Cardiac muscle cell (in vitro differentiated cells and primary cell): ENCODE measurements around the gene LIPI. TPM values are rescaled to one million over a fixed set of nuclear protein-coding genes. Genes with fewer than 3 reads are reported as not detected.

Experiments
- DNase-seq, 2 donors: peaks; one replicate each; pipeline versions ENCODE4 v3.0.0 to v3.0.0-alpha.2; 2010 to 2017; ENCODE audit warnings: low read depth in 1 of 2, low spot score in 1 of 2
- H3K27ac ChIP-seq: fragments of 200-600 bp; sonication (generic); 2 replicates; pipeline ENCODE4 v1.5.1; 2016
- H3K27me3 ChIP-seq: fragments of 200-600 bp; sonication (generic); 2 replicates; pipeline ENCODE4 v1.6.0; 2016; ENCODE audit warnings: control low read depth
- H3K36me3 ChIP-seq: fragments of 200-600 bp; sonication (generic); 2 replicates; pipeline ENCODE4 v1.5.1; 2016; ENCODE audit warnings: control low read depth
- H3K4me1 ChIP-seq: fragments of 200-600 bp; sonication (generic); 2 replicates; pipeline ENCODE4 v1.8.1; 2017; ENCODE audit warnings: low read depth, mild to moderate bottlenecking, mixed run types
- H3K4me3 ChIP-seq: fragments of 200-600 bp; sonication (generic); 2 replicates; pipeline ENCODE4 v1.5.1; 2016; ENCODE audit warnings: mild to moderate bottlenecking
- H3K9me3 ChIP-seq: fragments of 200-600 bp; sonication (generic); 2 replicates; pipeline ENCODE4 v1.5.1; 2017; ENCODE audit warnings: low read depth, mild to moderate bottlenecking, control low read depth
- polyA plus RNA-seq: library from polyadenylated mRNA; unstranded; fragments of >200 nt; fragmentation: Nextera tagmentation; extraction: Ambion mirVana; gene quantifications from 2 replicates; pipeline ENCODE4 v1.2.1, GENCODE V29; 2016
- total RNA-seq: library from RNA; depleted of rRNA; stranded (reverse); fragments of >200 nt; gene quantifications from 2 replicates; pipeline ENCODE4 v1.2.3, GENCODE V29; 2016
- TF ChIP-seq, protein P1 (sequence below): IDR thresholded peaks from 2 replicates; pipeline ENCODE4 v1.5.1; 2012; ENCODE audit warnings: low read depth, mild to moderate bottlenecking, low read length

Gene LIPI
- not detected in 2 replicates for total RNA-seq
- not detected in 2 replicates for polyA plus RNA-seq

DNA sequence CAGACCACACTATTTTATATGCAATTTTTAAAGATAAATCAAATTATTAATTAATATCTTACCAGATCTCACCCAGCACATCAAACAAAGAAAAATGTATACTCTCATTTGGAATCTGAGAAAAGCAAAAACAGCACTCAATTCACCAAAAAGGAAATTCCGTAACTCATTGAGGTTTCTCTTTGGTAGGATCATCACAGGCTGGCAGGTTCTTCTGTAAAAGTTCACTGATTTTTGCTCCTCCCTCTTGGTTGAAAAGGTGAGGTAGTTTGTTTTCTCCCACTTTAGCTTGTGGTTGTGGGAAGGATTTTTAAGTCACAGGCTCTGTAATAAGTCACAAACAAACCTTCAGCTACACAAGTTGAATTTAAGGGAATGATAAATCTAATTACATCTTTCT is at the start of gene LIPI:
LIPI (minus strand) TSS at position 218 of the 400 bp plus-strand sequence; CDS start at position 108, 110 bp downstream.
- no peaks in the 10 kb centered on the region for H3K4me1 ChIP-seq
- H3K4me3 ChIP-seq: no peak within 1 kb of the TSS
- H3K27me3 ChIP-seq: no peaks in the 10 kb centered on the region
- H3K9me3 ChIP-seq: no peaks in the 10 kb centered on the region
- TF ChIP-seq, protein P1, sequence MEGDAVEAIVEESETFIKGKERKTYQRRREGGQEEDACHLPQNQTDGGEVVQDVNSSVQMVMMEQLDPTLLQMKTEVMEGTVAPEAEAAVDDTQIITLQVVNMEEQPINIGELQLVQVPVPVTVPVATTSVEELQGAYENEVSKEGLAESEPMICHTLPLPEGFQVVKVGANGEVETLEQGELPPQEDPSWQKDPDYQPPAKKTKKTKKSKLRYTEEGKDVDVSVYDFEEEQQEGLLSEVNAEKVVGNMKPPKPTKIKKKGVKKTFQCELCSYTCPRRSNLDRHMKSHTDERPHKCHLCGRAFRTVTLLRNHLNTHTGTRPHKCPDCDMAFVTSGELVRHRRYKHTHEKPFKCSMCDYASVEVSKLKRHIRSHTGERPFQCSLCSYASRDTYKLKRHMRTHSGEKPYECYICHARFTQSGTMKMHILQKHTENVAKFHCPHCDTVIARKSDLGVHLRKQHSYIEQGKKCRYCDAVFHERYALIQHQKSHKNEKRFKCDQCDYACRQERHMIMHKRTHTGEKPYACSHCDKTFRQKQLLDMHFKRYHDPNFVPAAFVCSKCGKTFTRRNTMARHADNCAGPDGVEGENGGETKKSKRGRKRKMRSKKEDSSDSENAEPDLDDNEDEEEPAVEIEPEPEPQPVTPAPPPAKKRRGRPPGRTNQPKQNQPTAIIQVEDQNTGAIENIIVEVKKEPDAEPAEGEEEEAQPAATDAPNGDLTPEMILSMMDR: no peak
- H3K36me3 ChIP-seq: no peaks in the 10 kb centered on the region
- DNase-seq: no peak
- H3K27ac ChIP-seq: no peak within 1 kb of the TSS

DNA sequence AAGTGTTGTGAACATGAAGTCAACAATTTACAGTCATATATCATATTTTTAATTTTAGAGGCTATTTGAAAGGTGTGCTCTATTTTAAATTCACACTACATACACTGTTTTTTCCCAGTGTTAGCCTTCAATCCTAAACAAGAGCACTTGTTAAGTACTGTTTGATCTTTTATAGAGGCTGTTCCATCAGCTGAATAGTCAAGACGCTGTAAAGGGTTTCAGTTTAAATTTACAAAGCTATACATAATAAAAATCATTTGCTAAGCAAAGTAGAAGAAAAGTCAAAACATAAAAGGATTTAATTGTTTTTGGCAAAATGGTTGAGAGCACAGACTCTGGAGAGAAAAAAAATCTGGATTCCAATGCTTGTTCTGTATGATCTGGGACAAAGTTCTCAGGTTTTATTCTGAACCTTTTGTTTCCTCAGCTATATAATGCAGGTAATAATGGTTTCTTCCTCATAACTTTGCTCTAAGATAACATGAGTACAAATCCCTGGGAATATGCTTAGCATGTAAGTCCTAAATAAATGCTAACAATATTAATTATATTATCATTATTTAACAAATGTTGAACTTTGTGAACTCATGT is 49.5 kb upstream of the LIPI start:
- Histone ChIP-seq H3K27me3 (peaks cover 4% of the 10 kb centered on the region), H3K27ac (no peak overlapping the region), H3K4me1 (no peaks in the 10 kb centered on the region), H3K9me3 (no peaks in the 10 kb centered on the region), H3K36me3 (no peaks in the 10 kb centered on the region), H3K4me3 (no peak overlapping the region)
- TF ChIP-seq, protein P1: no peak
- no peak for DNase-seq

DNA sequence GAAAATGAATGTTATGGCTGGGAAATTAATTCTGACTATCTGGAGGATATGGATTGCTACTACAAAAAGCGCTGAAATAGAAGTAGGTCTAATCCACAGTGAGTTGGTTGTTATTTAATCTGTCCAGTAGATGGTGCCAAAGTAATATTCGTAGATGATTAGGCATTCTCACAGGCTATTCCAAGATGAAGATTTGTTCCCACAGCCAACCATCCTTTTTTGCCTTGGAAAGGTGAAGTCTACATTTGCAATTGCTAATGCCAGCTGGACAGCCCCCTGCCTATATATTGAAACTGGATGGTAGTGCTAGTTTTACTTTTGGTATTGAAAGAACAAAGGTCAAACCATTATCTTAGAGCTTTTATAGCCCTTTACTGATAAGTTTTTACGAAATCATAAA is 49.0 kb upstream of the LIPI start:
- Histone ChIP-seq H3K36me3 (no peaks in the 10 kb centered on the region), H3K27me3 (peaks cover 4% of the 10 kb centered on the region), H3K4me3 (no peak overlapping the region), H3K27ac (no peak overlapping the region), H3K9me3 (no peaks in the 10 kb centered on the region), H3K4me1 (no peaks in the 10 kb centered on the region)
- peak; percentile 66 to 68 for DNase-seq
- TF ChIP-seq, protein P1: peak; percentile 51

DNA sequence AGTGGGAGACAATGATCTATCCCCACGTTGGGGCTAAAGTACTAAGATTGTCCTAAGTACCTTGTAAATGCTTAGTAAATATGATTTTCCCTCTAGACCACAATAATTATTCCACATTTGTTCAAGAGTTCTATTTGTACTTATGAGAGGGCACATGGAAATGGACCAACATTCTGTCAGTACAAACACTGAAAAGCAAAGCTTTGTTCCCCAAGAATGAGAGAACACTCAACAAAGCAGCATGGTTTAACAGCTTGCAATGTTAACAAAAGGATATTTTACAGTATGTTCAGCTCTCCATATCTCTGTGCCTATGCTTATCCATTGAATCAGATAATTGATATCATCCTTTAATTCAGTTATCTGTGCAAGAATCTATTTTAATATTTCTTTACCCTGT is 40.6 kb upstream of the LIPI start:
- Histone ChIP-seq H3K27ac (no peak overlapping the region), H3K36me3 (no peaks in the 10 kb centered on the region), H3K27me3 (no peaks in the 10 kb centered on the region), H3K4me1 (no peaks in the 10 kb centered on the region), H3K4me3 (no peak overlapping the region), H3K9me3 (no peaks in the 10 kb centered on the region)
- TF ChIP-seq, protein P1: no peak
- DNase-seq: no peak

DNA sequence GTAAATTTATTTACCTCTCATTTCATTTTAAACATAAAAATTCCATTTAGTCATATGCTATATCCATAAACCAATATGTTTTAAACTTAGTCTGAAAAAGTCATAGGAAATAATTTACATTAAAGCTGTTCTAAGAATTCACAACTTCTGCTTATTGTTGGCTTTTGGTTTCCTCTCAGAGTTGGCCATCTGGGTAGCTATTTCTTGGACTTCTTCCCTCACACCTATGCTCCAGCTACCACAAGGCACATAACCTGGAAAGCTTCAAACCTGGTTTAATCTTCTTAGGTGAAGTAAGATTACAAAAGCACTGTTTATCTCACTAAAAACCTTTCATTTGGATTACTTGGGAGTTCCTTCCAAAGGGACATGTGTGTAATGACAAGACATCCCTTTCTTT is 35.0 kb upstream of the LIPI start:
- no peak overlapping the region for H3K27ac ChIP-seq
- no peak for DNase-seq
- no peaks in the 10 kb centered on the region for H3K9me3 ChIP-seq
- TF ChIP-seq, protein P1: no peak
- no peaks in the 10 kb centered on the region for H3K27me3 ChIP-seq
- no peak overlapping the region for H3K4me3 ChIP-seq
- H3K36me3 ChIP-seq: no peaks in the 10 kb centered on the region
- H3K4me1 ChIP-seq: no peaks in the 10 kb centered on the region
